CD4-positive, alpha-beta T cell treated with Interleukin-4 for 4 hours (primary cell): ENCODE data around the gene SAMD4A.
"Not testable (repeated sequence)": the region's sequence is repeated elsewhere in the genome, so short reads cannot be mapped to it uniquely, and the experiment has no call there.

ENCODE experiments used
- DNase-seq: peaks from one replicate; pipeline ENCODE4 v3.0.0-alpha.2; 2020

The SAMD4A gene

DNA sequence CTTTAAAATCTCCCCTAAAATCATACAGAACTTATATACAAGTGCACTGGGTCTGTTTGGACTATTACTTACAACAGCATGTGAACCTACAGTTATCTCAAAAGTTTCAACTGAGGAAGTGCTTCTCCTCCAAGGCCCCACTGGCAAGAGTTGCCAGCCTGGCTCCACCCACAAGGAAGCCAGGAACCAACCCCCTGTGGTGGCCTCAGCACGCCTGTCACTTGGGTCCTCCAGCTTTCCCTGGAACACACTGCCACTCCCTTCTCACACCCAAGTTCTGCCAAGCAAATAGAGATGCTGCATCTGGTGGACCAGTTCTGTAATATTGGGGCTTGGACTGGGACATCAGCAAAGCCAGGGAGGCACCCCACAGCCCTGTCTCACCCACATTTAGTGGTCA is 220.3 kb downstream of the SAMD4A start:
- DNase-seq, result no peak

DNA sequence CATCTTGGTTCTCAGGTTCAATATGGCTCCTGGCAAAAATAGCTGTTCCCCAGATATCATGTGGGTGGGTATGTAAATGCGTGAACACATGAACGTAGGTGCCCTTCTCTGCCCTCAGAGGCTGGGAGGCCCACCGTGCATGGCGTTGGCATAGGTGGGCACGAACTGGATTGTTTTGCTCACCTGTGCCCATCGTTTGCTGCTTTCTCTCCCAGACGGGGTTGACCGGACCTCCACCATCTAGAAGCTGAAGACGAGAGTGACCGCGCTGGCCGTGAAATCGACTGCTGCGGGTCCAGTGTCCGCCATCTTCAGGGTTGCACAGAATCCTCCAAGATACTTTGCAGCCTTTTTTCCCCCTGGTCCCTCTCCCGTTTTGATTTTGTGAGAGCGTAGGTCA is 221.8 kb downstream of the SAMD4A start:
- no peak for DNase-seq

DNA sequence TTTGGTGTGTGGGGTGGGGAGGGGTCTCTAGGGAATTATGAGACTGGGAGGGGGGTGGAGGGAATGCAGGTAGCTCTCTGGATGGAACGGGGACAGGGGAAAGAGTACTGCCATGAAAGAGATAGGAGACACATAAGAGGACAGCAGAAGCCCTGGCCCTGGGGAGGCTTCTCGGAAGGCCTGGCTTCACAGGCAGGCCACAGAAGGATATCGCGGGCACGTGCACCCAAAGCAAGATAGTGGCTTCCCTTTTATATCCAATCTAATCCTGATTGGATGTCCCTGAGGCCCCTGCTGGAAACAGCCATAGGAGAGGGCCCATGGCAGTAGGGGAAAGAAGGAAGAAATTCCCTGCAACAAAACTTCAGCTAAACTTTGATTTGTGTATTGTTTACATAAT is 222.2 kb downstream of the SAMD4A start:
- DNase-seq, result no peak

DNA sequence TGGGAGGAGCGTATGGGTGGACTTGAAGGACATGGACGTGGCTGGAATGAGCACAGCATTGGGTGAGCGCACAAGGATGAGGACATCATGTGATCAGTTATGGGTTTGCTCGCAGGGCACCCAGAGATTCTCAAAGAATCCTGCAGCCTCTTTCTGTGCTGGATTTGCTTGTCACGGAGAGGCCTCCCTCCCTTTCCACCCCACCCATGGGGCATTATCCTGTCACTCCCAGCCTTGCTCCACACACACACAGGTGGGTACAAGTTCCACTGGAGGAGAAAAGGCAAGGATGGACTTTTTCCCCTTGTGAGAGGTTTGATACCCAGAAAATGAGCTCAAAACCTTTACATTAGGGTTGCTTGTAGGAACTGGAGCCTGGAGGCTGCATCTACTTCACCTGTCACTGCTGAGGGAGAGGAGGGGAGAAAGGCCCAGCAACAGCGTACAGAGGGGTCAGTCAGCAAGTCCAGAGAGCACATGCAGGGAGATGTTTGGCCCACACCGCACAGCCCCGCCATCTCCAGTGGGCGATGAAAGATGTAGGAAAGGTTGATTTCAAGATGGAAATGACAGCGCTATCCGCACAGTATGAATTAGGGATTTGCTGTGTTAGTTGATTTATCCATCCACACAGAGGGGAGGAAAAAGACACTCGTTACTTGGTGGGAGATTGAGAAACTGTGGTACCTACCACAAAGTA is 223.0 kb downstream of the SAMD4A start:
- DNase-seq, result no peak

DNA sequence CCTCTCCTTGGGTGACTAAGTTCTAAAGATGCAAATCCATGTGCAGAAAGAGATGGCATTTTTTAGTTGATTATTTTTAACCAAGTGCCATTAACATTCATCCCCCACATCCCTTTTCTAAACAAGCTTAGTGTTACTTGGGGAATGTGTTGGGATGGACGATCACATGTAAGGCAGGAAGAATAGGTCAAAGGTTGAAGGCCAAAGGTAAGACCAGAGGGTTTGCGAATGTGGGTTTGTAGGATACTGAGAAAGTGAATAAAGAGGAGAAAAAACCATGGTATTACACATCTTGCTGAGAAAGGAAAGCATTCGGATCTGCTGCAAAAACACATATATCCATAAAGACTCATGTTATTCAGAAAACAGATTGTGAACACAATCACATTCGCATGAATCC is 224.1 kb downstream of the SAMD4A start:
- DNase-seq, result no peak

DNA sequence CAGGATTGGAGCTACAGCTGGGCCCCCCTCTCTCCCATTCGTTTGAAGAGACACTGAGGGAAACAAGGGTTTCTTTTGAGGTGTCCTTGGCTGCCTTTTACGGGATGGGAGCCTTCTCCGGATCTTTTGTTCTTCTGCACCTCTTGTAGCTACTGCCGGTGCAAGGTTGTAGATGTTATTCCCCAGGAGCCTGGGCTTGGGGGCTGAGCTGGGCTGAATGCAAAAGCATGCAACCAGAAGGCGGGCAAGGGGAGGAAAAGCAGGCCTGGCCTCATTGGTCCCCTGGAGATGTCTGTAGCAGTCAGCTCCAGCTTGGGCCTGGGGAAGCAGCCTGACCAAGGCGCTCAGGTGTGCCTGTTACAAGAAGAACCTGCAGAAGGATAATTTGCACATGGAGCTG is 225.4 kb downstream of the SAMD4A start:
- no peak for DNase-seq

DNA sequence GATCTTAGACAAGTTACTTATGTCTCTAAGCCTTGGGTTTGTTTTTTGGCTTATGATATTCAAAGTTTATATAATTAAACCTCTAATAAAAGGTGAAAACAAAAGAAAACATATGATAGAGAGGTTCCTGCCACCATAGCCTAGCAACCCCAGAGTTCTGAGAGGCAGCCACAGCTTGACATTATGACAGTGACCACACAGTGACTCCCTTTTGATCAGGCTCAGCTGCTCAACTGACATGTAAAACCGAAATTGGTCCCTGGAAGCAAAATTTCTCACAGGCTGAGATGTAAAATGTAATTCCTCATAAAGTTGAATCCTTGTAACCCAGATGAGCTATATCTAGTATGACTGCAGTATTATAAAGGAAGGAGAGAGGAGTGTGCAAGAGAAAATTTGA is 227.2 kb downstream of the SAMD4A start:
- no peak for DNase-seq

DNA sequence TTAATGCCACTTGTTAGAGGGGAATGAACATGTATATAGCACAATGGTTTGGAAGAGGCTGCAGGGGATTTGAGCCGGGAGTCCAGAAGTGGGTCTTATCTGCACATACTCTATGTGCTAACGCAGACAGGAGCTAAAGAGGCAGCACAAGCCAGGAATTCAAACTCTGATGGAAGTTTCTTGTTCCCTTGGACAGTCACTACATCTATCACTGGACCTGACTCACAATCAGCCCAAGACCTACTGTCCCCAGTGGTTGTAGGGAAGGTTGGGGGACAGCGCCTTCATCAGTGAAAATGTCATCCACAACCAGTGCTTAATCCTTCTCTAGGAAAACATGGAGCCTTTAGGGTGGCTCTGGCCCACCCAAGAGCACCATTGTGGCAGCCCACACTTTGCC is 227.9 kb downstream of the SAMD4A start:
- no peak for DNase-seq

DNA sequence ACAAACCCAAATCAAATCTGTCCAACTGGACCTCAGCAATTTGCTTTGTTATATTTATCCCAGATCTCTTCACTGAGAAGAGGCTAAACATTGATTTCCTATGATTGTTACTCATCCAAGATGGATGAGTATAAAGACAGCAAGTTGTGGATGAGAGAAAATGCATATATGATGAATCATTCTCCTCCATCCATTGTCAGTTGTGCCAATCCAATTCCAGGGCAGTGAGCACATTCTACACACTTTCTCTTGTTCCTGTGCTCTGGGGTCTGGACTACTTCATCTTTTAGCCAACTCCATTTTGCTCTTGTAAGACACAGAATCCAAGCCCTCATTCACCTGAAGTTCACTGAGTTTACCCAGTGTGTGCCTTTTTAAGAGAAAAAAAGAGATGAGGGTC is 230.0 kb downstream of the SAMD4A start:
- DNase-seq, result no peak

DNA sequence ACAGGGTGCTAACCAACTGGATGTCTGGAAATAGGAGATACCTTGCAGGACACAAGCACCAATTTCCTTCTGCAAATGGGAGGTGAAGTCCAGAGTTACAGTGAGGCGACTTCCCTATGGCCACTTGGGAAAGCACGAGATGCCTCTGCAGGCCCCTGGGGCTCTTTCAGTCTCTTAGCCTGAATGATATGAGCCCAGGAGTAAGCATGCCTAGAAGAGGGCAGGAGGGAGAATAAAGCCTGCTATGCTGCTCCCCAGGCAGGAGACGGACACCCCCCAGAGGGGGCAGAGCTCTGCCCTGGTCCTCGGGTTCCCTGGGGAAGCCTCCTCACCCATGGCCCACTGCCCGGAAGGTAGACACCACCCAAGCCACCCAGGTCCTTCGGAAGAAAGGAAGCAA is 230.6 kb downstream of the SAMD4A start:
- DNase-seq, result no peak

DNA sequence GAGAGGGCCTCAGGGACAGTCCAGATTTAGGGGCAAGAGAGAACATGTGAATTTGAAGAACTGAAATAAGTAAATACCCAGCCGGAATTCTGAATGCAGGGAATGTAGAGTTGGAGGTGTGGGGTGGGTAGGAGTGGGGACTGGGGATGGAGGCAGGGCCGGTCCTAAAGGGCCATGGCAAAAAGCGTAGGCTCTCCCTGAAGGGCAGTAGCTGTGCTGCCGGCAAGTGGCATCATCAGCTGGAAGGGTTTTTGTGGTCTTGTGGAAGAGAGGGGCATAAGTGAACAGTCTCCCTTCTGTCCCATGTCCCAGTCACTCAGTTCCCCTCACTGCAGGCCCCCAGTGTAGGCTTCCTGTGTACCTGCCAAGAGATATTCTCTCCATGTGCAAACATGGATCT is 231.1 kb downstream of the SAMD4A start:
- DNase-seq, result no peak

DNA sequence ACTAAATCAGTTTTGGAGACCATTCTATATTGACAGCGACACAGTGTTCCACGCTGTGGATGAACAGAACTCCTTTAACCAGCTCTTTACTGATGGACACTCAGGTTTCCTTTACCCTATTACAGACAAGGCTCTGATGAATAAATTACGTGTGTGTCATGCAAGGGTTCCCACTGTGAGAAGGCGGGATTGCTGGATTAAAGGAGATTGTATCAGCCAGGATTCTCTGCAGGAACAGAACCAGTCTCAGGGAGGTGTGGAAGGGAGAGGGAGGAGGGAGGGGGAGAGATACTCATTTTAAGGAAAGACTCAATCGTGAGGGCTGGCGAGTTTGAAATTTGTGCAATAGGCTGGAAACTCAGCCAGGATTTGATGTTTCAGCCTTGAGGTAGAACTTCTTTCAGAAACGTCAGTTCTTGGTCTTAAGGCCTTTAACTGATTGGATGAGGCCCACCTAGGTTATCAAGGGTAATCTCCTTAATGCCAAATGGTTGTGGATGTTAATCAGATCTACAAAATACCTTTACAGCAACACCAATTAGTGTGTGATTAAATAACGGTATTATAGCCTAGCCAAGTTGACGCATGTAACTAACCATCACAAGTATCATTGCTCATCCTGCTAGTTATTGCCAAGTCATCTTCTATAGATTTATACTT is 231.7 kb downstream of the SAMD4A start:
- no peak for DNase-seq

DNA sequence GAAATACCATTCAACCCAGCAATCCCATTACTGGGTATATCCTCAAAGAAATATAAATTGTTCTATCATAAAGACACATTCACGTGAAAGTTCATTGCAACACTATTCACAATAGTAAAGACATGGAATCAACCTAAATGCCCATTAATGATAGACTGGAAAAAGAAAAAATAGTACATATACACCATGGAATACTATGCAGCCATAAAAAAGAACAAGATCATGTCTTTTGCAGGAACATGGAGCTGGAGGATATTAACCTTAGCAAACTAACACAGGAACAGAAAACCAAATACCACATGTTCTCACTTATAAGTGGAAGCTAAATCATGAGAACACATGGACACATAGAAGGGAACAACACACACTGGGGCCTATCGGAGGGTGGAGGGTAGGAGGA is 234.6 kb downstream of the SAMD4A start:
- DNase-seq, result not testable (repeated sequence)

DNA sequence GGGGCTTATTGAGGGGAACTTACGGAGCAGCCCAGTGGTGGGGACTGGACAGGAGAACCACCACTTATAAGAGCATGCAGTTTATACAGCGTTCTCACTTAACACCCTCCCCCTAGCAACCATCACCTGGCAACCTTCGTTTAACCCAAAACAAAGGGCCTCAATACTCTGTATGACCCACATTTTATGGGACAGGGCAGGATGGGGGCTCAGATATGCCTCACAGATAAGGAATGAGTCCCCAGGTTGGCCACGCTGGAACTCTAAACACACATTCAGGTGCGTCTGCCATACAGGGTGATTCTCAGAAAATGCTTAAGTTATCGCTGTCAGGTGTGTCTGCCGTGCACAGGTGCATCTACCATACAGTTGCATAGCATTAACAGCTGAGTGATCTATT is 236.5 kb downstream of the SAMD4A start:
- DNase-seq, result no peak

DNA sequence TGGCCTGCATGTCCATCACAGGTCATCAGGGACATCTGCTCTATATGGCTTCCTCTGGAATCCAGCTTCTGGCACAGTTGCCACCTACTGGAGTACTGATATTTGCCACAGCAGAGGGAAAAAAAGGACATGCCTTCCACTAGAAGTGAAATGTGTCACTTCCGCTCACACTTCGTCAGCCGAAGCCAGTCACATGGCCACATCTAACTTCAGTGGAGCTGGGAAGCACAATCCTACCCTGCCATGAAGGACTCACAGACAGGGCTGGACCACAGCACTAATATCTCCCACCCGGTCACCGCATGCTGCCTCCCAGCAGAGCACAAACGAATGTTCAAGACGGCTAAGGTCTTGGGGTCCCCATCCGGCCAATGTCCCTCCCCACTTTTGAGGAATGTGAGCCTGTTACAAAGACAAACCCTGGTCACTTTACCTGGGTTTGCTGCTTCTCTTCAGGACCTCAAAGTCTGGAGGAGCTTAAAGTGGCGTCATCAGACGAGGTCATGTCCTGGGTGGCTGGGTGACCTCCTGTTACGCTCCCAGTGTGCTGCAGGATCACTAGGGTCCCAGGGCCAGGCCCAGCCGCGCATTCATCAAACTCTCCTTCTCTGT is 237.1 kb downstream of the SAMD4A start:
- no peak for DNase-seq

DNA sequence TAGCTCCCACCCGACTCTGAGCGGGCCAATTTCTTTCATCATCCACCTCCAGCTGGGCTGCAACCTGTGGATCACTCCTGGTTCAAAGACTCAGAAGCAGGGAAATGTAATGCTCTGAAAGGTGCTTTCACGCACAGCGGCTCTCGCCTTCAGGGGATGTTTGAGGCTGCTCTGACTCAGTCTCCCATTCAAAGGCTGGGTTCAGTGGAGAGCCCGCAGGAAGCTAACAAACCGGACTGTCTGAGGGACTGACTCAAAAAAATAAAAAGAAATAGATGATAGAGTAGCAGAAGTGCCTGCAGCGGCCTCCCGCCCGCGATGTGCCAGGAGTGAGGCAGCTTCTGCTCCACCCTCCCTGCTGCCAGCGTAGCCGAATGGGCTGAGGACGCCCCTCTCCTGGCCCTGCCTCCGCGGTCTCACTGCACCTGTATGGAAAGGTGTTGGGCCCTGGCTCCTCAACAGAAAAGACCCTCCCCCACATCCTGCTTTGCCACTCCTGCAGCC is 237.7 kb downstream of the SAMD4A start:
- no peak for DNase-seq

DNA sequence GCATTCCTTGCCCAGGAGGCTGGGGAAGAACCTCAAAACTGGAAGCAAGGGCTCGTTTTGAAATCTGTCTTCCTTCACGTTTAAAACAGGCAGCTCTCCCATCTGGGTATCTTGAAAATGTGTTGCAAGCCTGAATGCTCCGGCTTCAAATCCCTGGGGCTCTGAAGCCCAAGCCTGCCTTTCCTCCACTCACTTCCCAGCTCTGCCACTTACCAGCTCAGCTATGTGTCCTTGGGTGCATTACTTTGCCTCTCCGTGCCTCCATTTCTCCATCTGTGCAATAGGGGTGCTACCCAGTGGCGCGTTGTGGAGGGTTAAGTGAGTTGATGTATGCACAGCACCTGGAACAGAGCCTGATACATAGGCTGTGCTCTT is 238.1 kb downstream of the SAMD4A start:
- no peak for DNase-seq

DNA sequence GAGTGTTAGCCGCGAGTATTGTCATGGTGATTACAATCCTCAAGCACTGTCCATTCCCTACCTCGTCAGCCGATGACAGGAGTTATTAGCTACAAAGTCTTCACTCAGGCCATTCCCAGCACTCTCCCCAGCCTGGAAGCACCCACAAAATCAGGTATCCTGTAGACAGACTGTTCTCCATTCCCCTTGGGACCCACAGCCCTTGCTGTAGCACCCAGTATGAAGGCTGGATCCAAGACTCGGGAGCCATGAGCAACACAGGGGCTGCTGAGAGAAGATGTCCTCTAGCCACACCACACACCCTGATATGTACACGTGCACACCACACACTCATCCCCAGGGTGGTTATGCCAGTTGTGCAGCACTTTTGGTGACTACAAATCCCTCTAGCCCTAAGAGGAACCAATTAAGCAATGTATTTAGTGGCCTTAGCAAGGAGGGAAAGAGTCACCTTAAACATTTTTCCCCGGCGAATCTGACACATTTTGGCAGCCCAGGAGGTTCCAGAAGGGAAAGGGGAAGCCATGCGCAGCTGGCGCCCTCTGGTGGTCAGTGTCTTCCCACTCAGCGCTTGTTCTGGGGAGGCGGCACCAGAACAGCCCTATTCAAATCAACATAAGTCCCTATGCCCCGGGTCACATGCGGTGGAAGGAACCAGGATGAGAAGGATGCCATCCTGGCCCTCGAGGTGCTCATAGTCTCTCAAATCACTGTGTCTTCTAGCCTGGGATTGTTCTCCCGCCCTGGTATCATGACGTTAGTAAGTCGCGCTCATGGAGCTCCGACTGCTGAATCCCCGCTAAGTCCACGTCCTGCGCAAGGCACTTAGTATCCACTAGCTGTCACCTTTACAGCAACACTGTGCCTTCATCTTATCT is 238.8 kb downstream of the SAMD4A start:
- DNase-seq, result peak; percentile 58

DNA sequence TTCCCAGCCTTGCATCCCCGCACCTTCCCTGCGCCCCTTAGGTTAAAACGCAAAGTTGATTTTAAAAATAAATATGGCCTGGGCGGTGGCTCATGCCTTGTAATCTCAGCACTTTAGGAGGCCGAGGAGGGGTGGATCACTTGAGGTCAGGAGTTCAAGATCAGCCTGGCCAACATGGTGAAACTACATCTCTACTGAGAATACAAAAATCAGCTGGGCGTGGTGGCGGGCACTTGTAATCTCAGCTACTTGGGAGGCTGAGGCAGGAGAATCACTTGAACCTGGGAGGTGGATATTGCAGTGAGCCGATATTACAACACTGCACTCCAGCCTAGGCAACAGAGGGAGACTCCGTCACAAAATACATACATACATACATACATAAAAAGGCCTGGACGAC is 239.7 kb downstream of the SAMD4A start:
- no peak for DNase-seq

DNA sequence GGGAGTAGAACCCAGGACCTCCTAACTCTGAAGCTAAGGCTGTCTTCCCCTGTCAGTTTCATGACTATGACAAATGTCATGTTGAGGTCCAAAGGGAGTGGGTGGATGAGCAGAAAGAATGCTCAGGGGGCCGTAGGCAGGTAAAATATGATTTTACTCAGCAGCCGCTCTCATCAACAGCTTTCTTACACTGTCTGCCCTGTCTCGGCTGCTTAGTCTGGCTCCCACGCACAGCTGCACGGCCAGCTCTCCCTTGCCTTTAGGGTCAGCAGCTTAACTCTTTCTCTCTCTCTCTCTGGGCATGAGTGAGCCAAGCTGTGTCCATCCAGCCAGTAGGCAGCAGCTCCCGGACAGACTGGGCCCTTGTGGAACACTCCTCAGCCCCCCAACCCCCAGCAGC is 240.5 kb downstream of the SAMD4A start:
- DNase-seq, result no peak

DNA sequence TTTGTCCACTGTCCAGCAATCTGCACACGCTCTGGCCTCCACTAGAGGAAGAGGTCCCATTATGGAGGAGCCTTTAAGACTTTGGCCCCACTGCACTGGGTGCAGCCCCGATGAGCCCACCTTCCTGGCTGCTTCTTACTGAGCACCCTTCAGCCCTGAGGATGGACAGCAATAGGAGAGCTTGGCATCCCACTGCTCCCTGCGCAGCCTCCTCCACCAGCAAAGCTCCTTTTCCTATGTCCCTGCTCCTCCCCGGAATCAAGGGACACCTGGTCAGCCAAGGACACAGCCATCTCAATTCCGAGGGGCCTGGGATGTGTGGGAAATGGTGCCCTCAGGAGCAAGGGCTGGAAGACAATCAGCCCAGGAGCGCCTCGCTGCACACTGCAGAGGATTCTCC is 241.0 kb downstream of the SAMD4A start:
- no peak for DNase-seq

DNA sequence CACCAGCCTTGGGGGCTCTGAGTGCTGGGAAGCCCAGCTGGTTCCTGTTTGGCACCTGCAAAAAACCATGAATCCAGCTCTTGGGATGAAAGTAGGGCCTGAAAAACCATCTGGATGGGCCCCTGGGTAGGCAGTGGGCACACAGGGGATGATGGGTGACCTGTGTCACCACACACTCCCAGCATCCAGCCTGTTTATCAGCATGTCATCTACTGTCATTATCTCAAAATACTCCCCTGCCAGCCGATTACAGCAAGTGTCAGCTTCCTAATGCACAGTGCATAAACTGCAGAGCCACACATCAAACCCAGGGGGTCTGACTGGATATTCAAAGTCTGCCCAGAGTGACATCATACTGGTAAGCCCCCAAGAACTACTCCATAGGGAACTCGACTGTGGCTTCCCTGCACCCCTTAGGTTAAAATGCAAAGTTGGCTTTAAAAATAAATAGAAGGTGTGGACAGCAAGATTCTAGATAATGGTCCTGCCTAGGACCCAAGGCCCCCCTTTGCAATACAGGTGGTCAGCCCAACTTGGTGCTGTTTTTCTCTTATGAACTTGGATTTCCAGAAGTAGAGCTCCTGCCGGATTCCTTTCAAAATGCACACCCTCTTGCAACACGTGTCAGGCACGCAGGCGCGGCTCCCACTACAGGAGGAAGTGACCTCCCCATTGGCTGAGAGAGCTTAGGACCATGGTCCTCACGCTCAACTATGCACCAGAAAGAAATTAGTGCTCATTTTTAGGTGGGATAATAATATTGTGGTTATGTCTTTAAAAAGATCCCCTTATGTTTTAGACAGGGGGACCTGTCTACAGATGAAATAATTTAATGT is 241.6 kb downstream of the SAMD4A start:
- no peak for DNase-seq

DNA sequence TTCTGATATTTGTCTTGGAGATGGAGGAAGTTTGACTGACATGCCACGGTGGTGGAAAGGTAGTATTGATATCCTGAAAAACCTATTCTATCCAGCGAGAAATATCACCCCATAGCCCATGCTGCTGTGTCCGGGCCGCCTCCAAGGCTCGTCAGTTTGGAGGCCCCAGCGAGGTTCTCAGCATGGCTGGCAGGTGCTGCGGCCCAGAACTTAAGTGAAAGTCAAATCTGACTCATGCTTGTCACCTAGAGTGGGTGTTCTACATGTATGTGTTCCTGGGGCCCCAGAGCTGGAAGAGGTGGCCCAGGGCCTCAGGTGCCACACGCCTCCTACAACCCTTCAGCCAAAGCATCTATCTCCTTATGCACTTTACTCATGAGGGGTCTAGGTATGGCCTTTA is 242.8 kb downstream of the SAMD4A start:
- DNase-seq, result no peak
